ENCODE measurements around the gene POP4. TPM values are rescaled to one million over a fixed set of nuclear protein-coding genes. Genes with fewer than 3 reads are reported as not detected.

The POP4 gene
- total and polyA plus RNA-seq, 12 donors = 65.4 to 134 (median 75.5) TPM

GRCh38 chr19:29653398-29653797 is 47.3 kb downstream of the POP4 start:
- Histone ChIP-seq H3K4me3 (no peak overlapping the region), H3K27ac (no peak overlapping the region), H3K36me3 (replicated peaks in 1 of 2) (no peaks in the 10 kb centered on the region), H3K9me3 (replicated peaks in 1 of 3) (peaks cover 0 to 5% (median 0%) of the 10 kb centered on the region in 3 donors), H3K27me3 (peaks cover 24% of the 10 kb centered on the region), H3K4me1 (replicated peaks in 1 of 2) (no peaks in the 10 kb centered on the region)
- intact Hi-C loops (cut with DNase I) = no loop called here
- 62 to 81% (median 78%) methylated on average over 4 to 5 of the region's 5 CpGs for WGBS, 4 donors
- TF ChIP-seq POLR2A (IDR thresholded peaks at IDR 0.05) = no peak
- no peak for DNase-seq

- no peak overlapping the region for H3K4me3 ChIP-seq
- peaks cover 0 to 5% (median 0%) of the 10 kb centered on the region in 3 donors for H3K9me3 ChIP-seq (replicated peaks in 1 of 3)
- no peaks in the 10 kb centered on the region for H3K4me1 ChIP-seq (replicated peaks in 1 of 2)
- H3K27me3 ChIP-seq = peaks cover 24% of the 10 kb centered on the region
- H3K36me3 ChIP-seq (replicated peaks in 1 of 2) = no peaks in the 10 kb centered on the region
- intact Hi-C loops (cut with DNase I) = no loop called here
- no peak for TF ChIP-seq CTCF (IDR thresholded peaks at IDR 0.05)
- DNase-seq = no peak
- no peak overlapping the region for H3K27ac ChIP-seq
- 54 to 70% (median 61%) methylated on average over 3 to 4 of the region's 4 CpGs for WGBS, 4 donors
Measured at GRCh38 chr19:29655648-29656335, 49.7 kb downstream of the POP4 start.

GRCh38 chr19:29658221-29658991 is 52.3 kb downstream of the POP4 start:
- no peak for DNase-seq
- no peaks in the 10 kb centered on the region for H3K36me3 ChIP-seq (replicated peaks in 1 of 2)
- no peak overlapping the region for H3K4me3 ChIP-seq
- peaks cover 8% of the 10 kb centered on the region for H3K27me3 ChIP-seq
- TF ChIP-seq CTCF (IDR thresholded peaks at IDR 0.05) = no peak
- TF ChIP-seq POLR2A (IDR thresholded peaks at IDR 0.05) = no peak
- WGBS, 4 donors = 70 to 80% (median 76%) methylated on average over 5 of the region's 5 CpGs
- H3K27ac ChIP-seq = no peak overlapping the region
- H3K9me3 ChIP-seq (replicated peaks in 1 of 3) = peaks cover 0 to 5% (median 0%) of the 10 kb centered on the region in 3 donors
- peaks cover 5 to 16% of the 10 kb centered on the region in 2 donors for H3K4me1 ChIP-seq (replicated peaks in 1 of 2)
- intact Hi-C loops (cut with DNase I) = no loop called here

- Histone ChIP-seq H3K4me1 (replicated peaks in 1 of 2) (peaks cover 8 to 23% of the 10 kb centered on the region in 2 donors), H3K27ac (no peak overlapping the region), H3K27me3 (no peaks in the 10 kb centered on the region), H3K9me3 (replicated peaks in 1 of 3) (no peaks in the 10 kb centered on the region), H3K36me3 (replicated peaks in 1 of 2) (no peaks in the 10 kb centered on the region), H3K4me3 (no peak overlapping the region)
- TF ChIP-seq CTCF (IDR thresholded peaks at IDR 0.05) (no peak), POLR2A (IDR thresholded peaks at IDR 0.05) (no peak)
- DNase-seq = no peak
- intact Hi-C loops (cut with DNase I) = no loop called here
- 39 to 51% (median 44%) methylated on average over 10 of the region's 10 CpGs for WGBS, 4 donors
Measured at GRCh38 chr19:29660835-29661234, 54.8 kb downstream of the POP4 start.
